ENCODE data around the gene PERM1.
"Not testable (repeated sequence)": the region's sequence is repeated elsewhere in the genome, so short reads cannot be mapped to it uniquely, and the experiment has no call there.

The PERM1 gene

DNA sequence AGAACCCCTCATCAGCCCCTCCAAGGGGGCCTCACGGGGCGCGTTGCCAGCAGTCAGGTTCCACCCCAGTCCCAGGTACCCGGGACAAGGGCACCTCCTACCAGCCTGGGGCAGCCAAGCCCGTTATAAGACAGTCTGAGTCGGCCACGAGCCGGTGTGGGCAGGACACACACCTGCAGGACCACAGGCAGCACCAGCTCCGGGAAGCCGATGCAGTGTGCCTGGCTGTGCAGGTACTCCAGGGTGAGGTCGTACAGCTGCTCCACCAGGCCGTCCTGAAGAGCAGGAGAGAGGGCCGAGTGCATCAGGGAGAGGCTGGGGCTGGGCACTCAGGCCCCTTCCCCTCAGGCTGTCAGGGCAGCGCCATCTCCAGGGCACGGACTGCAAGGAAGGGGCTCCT, 33.9 kb downstream of the PERM1 start:
- no peak for DNase-seq (ENCODE audit: low read depth)

DNA sequence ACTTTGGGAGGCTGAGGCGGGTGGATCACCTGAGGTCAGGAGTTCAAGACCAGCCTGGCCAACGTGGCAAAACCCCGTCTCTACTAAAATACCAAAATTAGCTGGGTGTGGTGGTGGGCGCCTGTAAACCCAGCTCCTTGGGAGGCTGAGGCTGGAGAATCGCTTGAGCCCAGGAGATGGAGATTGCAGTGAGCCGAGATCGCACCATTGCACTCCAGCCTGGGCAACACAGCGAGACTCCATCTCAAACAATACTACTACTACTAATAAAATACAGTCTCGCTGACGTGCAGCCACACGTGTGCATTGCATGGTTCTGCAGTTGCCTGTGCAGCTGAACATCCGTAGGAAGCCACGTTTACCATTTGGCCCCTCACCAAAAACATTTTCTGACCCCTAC, 35.1 kb downstream of the PERM1 start:
- not testable (repeated sequence) for DNase-seq (ENCODE audit: low read depth)

DNA sequence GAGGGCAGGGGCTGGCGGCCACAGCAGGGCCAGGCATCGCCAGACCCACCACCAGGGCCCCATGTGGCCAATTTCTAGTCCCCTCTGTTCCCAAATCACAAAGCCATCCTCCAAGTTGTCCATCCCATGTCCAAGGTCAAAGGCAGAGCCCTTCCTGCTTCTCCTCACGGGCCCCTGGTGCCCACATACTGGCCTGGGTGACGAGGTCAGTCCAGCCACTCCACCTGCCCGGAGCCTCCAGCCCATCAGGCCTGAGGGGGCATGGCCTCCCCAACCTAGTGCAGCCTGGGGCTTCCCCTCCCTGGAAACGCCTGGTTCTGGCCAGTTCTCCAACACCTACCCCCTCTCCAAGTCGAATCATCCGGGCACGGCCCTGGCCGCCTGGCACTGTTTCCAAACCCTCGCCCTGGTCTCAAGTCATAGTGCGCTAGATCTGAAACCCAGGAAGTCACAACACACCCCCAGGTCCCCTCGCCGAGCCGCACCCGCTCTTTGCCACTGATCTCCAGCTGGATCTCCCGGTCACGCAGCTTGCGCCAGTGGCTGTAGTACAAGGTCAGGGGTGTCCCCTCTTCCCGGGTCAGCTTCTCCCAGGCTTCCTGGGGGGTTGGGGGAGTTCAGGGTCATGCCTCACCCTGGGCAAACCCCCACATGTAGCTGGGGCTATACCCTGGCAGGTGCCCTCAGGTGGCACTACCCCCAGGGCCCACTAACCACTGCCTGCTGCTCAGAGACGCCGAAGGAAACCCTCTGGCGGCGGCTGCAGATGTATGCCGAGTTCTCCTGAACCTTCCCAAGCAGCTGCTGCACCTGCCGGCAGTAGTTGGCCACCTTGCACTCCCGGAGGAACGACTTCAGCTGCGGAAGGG, 36.0 kb downstream of the PERM1 start:
- DNase-seq (ENCODE audit: low read depth), result no peak

DNA sequence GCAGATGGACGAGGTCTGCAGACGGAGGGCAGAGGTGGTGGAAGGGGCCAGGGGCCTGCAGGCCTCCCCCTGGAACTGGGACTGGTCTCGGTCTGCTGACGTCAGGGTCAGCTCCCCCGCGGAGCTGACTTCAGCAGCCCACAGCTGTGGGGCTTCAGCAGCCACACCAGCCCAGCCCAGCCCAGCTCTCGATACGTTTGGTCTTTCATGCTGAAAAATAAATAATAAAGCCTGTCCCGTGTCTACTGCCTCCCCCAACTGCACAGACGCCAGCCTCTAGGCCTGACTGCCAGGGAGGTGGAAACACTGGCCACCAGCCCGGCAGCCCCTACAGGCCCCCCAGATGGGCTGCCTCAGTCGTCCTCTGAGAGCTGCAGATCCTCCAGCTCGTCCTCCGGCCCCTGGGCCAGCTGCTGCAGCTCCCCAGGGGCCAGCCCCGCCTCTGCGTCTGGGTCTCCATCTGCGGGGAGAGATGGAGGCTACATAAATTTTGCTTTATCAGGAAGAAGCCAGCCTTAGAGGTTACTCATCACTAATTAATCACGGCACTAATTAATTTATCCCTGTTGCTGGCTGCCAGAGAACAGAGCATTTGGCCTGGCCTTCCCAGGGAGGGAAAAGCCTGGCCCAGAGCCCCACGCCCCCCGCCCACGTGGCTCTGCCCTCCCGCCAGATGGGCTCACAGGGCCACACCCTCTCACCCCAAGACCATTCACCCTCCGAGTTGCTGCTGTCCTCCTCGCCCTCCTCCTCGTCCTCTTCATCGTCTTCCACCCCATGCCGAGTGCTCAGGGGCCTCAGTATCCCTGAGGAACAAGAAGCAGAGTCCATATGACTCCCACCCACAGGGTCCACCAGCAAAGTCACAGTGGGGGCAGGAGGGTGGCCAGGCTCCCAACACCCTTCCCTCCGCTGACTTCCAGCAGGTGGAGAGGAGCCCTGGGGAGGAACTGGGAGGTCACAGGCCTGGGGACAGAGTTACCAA, 37.3 kb downstream of the PERM1 start:
- no peak for DNase-seq (ENCODE audit: low read depth)

DNA sequence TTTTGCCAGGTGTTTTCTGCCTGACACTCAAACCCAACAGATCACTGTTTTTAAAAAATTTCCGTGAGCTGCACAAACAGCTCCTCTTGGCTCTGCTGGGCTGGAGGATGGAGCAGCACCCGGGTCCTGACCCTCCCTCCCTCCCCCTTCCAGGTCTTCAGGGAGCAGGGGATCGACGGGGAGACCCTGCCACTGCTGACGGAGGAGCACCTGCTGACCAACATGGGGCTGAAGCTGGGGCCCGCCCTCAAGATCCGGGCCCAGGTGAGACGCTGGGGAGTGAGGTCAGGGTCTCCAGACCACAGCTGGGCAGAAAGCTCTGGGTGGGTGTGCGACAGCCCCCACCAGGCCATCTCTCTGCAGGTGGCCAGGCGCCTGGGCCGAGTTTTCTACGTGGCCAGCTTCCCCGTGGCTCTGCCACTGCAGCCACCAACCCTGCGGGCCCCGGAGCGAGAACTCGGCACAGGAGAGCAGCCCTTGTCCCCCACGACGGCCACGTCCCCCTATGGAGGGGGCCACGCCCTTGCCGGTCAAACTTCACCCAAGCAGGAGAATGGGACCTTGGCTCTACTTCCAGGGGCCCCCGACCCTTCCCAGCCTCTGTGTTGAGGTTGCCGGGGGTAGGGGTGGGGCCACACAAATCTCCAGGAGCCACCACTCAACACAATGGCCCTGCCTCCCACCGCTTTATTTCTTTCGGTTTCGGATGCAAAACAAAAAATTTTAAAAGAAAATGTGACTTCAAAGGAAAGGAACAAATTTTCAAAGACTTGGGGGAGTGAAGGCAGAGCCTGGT, 38.1 kb downstream of the PERM1 start:
- no peak for DNase-seq (ENCODE audit: low read depth)

DNA sequence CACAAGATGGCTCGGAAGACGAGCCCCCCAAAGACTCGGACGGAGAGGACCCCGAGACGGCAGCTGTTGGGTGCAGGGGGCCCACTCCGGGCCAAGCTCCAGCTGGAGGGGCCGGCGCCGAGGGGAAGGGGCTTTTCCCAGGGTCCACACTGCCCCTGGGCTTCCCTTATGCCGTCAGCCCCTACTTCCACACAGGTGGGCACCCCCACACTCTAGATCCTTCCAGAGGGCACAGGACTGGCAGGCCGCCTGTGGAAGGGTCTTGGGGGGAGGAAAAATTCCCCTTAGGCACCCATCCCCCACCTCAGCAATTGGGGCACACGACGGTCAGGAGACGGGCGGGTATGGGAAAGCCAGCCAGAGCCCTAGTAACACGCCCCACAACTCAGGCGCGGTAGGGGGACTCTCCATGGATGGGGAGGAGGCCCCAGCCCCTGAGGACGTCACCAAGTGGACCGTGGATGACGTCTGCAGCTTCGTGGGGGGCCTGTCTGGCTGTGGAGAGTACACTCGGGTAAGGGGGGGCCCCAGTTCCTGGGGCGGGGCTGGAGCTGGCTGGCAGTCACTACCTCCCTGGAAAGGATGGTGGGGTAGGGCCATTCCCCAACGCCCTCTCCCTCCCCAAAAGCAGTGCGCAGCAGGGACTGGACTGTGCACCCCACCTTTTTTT, 38.9 kb downstream of the PERM1 start:
- DNase-seq (ENCODE audit: low read depth), result no peak

DNA sequence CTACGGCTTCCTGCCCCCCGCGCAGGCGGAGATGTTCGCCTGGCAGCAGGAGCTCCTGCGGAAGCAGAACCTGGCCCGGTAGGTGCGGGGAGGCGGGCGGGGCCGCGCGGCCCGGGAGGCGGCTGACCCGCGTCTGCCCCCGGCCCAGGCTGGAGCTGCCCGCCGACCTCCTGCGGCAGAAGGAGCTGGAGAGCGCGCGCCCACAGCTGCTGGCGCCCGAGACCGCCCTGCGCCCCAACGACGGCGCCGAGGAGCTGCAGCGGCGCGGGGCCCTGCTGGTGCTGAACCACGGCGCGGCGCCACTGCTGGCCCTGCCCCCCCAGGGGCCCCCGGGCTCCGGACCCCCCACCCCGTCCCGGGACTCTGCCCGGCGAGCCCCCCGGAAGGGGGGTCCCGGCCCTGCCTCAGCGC, 39.5 kb downstream of the PERM1 start:
- DNase-seq (ENCODE audit: low read depth), result no peak

DNA sequence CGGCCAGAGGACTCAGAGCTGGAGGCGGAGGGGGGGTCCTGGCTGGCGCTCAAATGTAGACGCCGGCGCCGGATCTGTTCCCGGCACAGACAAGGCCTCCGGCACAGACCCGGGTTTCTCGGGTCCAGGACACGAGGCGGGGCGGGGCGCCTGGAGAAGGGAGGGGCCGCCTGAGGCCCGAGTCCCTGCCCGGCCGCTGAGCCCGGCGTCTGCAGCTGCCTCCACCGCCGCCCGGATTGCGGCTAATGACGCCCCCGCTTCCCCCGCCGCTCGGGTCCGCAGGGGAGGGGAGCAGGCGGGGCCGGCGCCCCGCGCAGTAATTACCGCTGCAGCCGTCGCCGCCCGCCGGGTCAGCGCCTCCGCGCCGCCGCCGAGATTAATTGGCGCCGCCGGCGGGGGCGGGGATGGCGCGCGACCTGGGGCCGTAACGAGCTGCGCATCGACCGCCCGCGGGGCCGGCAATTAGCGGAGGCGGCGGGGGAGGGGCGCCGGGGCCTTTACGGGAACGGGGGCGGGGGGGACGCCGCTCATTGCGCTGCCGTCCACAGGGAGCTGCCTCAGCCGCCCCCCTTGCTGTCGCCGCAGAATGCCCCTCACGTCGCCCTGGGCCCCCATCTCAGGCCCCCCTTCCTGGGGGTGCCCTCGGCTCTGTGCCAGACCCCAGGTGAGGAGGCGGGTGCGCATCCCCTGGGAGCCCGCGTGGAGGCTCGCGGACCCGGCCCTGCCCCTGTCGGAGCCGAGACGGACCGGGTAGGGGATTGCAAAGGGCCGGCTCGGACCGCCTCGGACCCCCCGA, 40.1 kb downstream of the PERM1 start:
- no peak for DNase-seq (ENCODE audit: low read depth)

DNA sequence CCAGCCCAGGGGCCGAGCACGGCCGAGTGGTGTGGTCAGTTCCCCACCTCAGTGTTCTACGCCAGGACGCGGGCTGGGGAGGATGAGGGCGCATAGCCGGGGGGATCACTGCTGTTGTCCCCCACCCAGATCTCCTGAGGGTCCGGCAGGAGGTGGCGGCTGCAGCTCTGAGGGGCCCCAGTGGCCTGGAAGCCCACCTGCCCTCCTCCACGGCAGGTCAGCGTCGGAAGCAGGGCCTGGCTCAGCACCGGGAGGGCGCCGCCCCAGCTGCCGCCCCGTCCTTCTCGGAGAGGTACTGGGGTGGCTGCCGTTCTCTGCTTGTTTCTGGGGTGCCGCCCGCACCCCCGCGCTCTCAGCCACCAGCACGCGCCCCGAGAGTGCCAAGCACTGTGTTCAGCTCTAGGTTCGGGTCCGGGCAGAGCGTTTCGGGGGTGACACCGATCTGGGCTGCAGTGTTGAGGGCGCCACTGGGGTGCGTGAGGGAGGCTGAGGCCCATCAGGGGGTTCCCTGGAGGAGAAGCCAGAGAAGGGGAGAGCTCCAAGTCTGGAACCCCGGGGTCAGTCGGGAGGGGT, 40.8 kb downstream of the PERM1 start:
- DNase-seq (ENCODE audit: low read depth), result no peak

DNA sequence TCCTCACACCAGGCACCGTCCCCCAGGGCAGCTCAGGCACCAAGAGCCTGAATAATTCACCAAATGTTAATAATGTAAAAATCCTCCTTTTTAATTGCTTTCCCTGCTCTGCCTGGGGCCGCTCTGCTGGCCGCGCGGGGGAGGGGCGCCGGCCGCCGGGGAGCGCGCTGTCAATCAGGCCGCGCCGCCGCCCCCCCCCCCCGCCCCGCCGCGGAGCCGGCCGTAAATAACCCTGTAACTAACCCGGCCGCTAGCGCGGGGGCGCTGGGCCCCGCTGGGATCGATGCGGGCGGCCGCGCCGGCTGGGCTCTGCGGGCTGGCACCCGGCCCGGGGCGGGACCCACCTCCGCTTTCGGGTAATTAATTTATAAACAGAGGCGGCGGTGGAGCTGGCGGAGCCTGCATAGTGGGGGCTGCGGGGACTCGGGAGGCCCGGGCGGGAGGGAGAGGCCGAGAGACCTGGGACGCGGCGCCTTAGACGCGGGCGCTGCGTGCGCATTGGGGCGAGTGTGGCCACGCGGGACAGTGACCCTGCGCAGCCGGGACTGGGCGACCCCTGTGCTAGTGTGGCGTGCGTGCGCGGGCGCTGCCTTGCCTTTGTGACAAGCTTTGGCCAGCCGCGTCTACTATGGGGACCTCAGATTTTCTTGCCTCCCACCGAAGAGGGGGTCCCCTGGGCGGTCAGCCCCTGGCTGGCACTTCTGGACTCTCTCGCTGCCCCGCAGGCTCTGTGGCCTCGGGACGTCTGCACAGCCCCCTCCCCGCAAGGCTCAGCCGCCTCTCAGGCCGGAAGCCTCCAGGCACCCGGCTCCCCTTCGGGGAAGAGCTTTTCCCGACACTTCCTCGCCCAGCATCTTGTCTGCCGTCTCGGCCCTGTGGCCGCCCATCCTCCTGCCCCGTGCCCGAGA, 41.5 kb downstream of the PERM1 start:
- DNase-seq (ENCODE audit: low read depth), result no peak

DNA sequence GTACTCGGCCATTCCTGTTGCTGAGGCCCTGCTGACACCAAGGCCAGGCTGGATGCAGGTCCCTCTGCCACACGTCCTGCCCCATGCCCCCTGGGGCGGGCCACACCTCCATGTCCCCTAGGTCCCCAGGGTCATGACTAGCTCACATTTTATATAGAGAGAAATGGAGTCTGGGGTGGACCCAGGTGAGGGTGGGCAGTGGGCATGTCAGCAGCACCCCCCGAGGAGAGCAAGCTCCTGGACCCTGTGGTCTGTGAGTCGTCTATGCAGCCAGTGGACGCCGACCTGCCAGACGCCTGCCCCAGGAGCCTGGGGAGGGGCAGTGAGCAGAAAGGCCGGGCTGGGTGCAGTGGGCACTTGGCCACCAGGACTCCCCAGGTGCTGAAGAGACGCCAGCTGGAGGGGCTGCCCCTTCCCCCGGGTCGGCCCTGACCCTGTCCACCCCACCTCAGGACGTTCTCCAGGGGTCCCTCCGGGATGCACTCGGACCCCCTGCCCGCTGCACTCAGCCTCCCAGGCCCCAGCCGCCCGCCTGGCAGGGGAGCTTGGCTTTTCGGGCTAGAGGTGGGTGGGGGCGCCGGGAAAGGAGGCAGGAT, 42.3 kb downstream of the PERM1 start:
- DNase-seq (ENCODE audit: low read depth), result no peak

DNA sequence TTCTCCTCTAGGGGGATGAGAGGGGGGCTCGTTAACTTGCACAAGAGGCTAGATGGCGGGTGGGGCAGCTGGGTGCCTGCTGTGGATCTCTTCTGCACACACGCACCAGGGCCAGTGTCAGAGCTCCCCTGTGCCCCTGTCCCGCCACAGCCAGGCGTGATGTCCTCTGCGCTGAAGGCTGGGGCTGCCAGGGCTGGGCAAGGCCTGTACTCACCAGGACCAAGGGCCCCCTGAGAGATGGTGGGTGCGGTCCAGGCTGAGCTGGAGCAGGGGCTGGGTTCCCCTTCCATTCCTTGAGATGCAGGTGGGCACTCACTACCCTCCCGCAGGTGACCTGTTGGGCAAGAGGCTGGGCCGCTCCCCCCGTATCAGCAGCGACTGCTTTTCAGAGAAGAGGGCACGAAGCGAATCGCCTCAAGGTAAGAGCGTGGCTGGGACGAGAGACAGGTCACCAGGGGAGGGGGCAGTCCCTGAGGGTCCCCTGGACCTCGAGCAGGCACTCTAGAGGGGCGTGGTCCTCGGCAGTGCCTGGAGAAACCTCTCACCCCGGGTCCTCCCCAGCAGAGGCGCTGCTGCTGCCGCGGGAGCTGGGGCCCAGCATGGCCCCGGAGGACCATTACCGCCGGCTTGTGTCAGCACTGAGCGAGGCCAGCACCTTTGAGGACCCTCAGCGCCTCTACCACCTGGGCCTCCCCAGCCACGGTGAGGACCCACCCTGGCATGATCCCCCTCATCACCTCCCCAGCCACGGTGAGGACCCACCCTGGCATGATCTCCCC, 43.0 kb downstream of the PERM1 start:
- no peak for DNase-seq (ENCODE audit: low read depth)

DNA sequence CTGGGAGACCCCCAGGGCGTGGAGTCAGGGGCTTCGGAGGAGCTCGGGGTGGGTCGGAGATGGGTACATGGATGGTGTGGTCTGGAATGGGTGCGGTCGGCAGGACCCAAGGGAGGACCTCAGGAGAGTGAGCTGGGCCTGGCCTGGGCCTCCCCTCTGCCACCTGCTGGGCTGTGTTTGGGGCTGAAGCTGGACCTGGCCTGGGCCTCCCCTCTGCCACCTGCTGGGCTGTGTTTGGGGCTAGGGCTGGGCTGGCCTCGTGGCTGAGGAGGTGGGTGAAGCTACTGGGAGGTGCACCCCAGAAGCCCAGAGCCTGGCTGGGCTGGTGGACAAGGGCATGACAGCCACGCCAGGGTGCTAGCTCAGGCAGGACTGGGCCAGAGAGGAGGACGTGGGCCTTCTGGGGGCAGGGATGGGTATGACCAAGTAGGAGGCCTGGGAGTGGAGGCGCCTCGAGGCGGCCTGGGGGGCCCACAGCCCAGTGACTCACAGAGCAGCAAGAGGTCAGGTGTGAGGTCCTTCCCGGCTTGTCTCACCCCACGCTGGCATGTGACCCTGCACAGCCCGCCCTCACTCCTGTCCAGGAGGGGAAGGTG, 43.7 kb downstream of the PERM1 start:
- no peak for DNase-seq (ENCODE audit: low read depth)

DNA sequence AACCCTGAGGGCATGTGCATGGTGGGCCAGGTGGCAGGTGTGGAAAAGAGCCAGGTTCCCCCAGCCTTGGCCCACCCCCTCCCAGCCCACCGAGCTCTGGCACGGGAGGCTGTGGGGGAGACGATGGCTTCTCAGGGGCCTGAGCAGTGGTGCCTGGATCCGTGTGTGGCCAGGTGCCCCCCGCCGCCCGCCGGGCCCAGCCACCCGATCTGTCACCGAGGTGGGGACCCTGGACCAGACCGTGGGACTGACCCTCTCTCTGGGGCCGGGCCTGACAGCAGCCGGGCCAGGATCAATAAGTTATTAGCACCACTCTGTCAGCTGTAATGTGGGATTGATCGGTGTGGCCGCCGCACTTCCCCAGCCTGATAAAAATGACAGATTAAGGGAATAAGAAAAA, 44.4 kb downstream of the PERM1 start:
- DNase-seq (ENCODE audit: low read depth), result no peak

DNA sequence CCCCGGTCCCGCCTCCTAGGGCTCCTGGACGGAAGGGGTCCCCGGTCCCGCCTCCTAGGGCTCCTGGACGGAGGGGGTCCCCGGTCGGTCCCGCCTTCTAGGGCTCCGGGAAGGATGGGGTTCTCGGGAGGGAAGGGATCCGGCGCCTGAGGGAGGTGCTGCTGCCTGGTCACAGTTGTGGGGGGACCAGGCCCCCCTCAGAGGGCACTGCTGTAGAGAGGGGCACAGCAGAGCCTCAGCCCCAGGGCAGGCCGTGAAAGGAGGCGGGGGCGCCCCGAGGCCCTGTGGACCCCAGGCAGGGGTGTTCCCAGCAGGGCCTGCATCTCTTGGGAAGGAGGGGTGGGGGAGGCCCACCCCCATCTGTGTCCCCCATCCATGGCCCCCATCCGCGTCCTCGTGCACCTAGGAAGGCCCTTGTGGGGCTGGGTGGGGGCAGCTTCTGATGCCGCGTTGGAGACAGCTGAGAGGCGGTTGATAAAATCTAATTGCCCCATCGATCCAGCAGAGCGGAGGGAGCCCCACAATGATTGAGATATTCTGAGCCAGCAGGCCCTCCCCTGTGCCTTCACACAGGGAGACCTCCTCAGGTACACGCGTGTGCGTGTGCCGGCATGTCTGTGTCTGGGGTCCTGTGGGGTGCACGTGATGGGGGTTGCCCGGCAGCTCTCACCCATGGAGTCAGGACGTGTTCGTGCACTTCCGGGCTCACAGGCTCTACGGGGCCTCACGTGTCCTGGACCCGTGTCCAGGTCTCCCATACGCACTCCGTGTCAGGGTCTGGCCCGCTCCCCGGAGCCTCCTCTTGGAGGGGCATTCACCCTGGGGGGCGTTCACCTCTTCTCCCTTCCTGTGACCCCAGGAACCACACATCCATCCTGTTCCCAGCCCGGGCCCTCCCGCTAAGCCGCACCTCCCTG, 45.3 kb downstream of the PERM1 start:
- no peak for DNase-seq (ENCODE audit: low read depth)

DNA sequence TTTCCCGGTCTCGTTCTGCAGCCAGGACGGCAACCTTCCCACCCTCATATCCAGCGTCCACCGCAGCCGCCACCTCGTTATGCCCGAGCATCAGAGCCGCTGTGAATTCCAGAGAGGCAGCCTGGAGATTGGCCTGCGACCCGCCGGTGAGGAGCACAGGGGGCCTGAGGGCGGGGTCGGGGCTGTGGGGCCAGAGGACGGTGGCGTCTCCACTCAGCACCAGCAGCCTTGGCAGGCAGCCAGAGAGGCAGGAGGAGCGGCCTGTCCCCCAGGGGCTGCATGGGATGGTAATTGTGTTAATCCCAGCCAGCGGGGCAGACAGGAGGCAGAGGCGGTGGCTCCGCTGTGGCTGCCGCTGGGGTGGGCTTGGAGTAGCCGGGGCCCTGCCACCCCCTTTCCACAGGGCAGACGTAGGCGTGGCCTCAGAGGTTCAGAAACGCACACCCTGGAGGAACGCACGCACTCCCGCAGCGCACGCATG, 46.1 kb downstream of the PERM1 start:
- DNase-seq (ENCODE audit: low read depth), result no peak
